Right lobe of liver (tissue), 6 donors: ENCODE measurements around the gene XPR1. TPM values are rescaled to one million over a fixed set of nuclear protein-coding genes. Genes with fewer than 3 reads are reported as not detected.

ENCODE experiments used
- ATAC-seq, 4 donors: fragments of 200-7000 bp; cut with Tn5 transposase; one replicate each; pipeline ENCODE4 v1.9.1; 2020; ENCODE audit warnings: mild to moderate bottlenecking in 4 of 4, moderate library complexity in 4 of 4
- DNase-seq, 3 donors: peaks; one replicate each; pipeline ENCODE4 v3.0.0-alpha.2; 2020
- H3K27ac ChIP-seq, 3 donors: fragments of 200-600 bp; one replicate each; pipeline ENCODE4 v1.8.0; 2022
- H3K27me3 ChIP-seq, 2 donors: fragments of 200-600 bp; one replicate each; pipeline ENCODE4 v1.8.0; 2022
- H3K36me3 ChIP-seq, 4 donors: fragments of 200-600 bp; sonication (generic) in 1 of 4; one replicate each; pipeline versions ENCODE4 v1.5.1 to v1.8.0; 2017 to 2022; ENCODE audit warnings: control low read depth in 1 of 4
- H3K4me1 ChIP-seq, 4 donors: fragments of 200-600 bp; sonication (generic) in 1 of 4; one replicate each; pipeline versions ENCODE4 v1.5.1 to v1.8.0; 2017 to 2022; ENCODE audit warnings: control low read depth in 1 of 4
- H3K4me3 ChIP-seq, 3 donors: fragments of 200-600 bp; one replicate each; pipeline ENCODE4 v1.8.0; 2022
- H3K9me3 ChIP-seq, 4 donors: fragments of 200-600 bp; sonication (generic) in 1 of 4; one replicate each; pipeline versions ENCODE4 v1.5.1 to v1.8.0; 2017 to 2022; ENCODE audit warnings: control low read depth in 1 of 4
- POLR2A ChIP-seq: fragments of 450-650 bp; IDR thresholded peaks from one replicate; pipeline ENCODE4 v1.6.1; 2017; ENCODE audit warnings: antibody characterized with exemption, mild to moderate bottlenecking
- WGBS: methylation state at CpG from one replicate; pipeline ENCODE4 v1.1.6; 2018; ENCODE audit warnings: low coverage, low lambda C conversion rate; ENCODE audit not compliant: insufficient coverage; ENCODE audit errors: missing lambda C conversion rate; 5-methylcytosine and 5-hydroxymethylcytosine counted together
- intact Hi-C, 2 donors: fragments of 100-400 bp; cut with DNase I; formaldehyde crosslinking; loops; one replicate each; pipeline versions ENCODE4 v1.11.2 to v1.14.1; 2022
- total RNA-seq, 6 experiments: library from RNA; depleted of rRNA in 2 of 6; stranded (reverse); fragments of >200 nt in 2 of 6; fragmentation: NEBNext Ultra II Directional in 3 of 6; extraction: Animal tissue kit (Norgen Biotek cat#: 25700) in 3 of 6; gene quantifications; one replicate each; pipeline versions ENCODE4 v1.1.0 to v1.2.4, GENCODE V29; 2016 to 2023
- TF ChIP-seq, protein P1 (sequence below), 4 donors: fragments of 200-600 bp in 3 of 4; fragments of 450-650 bp in 1 of 4; IDR thresholded peaks; one replicate each; pipeline versions ENCODE4 v1.5.1 to v1.8.0; 2016 to 2022; ENCODE audit warnings: antibody characterized with exemption in 4 of 4, mild to moderate bottlenecking in 2 of 4
- donor health status: DM: no; HTN: yes; CAD: no.
- donor health status: DM: no; HTN: no; CAD: no.
- donor health status: DM: no; HTN: no; CAD: no.
- donor health status: DM: no; HTN: yes; CAD: no.
- donor health status: DM: no; HTN: yes; CAD: no.

XPR1 gene
- total RNA-seq, 6 experiments from 2014 or later: 5.9 to 10.0 (median 9.0) TPM

DNA sequence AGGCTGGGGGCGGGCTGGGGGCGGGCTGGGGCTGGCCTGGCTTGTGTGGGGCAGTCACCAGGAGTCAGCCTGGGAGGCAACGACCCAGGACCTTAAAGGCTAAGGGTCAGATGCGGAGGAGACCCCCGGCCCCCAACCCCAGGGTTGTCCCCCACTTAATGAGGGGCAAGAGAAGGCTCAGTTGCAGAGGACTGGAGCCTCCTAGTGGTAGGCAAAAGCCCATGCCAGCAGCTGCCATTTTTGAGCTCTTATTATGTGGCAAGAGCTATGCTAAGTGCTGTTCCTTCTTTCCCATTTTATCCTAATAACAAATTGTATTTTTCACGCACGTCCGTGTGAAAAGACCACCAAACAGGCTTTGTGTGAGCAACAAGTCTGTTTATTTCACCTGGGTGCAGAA is 288.9 kb downstream of the XPR1 start:
- Histone ChIP-seq H3K4me3 (no peak overlapping the region), H3K9me3 (no peaks in the 10 kb centered on the region), H3K27ac (no peak overlapping the region), H3K4me1 (no peaks in the 10 kb centered on the region), H3K36me3 (no peaks in the 10 kb centered on the region), H3K27me3 (no peaks in the 10 kb centered on the region)
- intact Hi-C loops: no loop called here
- WGBS: 80% methylated on average over 1 of the region's 8 CpGs
- DNase-seq (peak in 1 of 3 donors; percentile 21), ATAC-seq (no peak)
- TF ChIP-seq POLR2A: no peak
- TF ChIP-seq, protein P1, sequence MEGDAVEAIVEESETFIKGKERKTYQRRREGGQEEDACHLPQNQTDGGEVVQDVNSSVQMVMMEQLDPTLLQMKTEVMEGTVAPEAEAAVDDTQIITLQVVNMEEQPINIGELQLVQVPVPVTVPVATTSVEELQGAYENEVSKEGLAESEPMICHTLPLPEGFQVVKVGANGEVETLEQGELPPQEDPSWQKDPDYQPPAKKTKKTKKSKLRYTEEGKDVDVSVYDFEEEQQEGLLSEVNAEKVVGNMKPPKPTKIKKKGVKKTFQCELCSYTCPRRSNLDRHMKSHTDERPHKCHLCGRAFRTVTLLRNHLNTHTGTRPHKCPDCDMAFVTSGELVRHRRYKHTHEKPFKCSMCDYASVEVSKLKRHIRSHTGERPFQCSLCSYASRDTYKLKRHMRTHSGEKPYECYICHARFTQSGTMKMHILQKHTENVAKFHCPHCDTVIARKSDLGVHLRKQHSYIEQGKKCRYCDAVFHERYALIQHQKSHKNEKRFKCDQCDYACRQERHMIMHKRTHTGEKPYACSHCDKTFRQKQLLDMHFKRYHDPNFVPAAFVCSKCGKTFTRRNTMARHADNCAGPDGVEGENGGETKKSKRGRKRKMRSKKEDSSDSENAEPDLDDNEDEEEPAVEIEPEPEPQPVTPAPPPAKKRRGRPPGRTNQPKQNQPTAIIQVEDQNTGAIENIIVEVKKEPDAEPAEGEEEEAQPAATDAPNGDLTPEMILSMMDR (IDR thresholded peaks at IDR 0.05): no peak

DNA sequence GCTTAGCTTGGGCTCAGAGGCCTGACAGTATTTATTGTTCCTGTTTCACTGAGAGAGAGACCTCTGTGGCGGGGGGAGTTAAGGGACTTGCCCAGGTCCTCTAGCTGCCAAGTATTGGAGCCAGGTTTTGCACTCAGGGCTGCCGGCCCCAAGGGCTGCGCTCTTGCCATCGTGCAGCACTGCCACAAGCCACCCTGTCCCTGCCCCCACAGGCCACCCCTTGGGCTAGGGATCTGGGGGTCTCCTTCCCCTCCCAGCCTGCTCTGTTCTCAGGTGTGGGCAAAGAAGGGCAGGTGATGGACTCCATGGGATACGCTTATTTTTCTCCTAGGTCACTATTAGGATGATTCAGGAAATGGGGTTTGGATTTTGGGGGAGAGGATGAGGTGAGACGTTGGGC is 289.6 kb downstream of the XPR1 start:
- no peaks in the 10 kb centered on the region for H3K4me1 ChIP-seq
- no peak overlapping the region for H3K27ac ChIP-seq
- ATAC-seq (no peak), DNase-seq (peak in 1 of 3 donors; percentile 26)
- intact Hi-C loops: no loop called here
- 80% methylated on average over 2 of the region's 6 CpGs for WGBS
- H3K27me3 ChIP-seq: no peaks in the 10 kb centered on the region
- H3K9me3 ChIP-seq: no peaks in the 10 kb centered on the region
- TF ChIP-seq, protein P1 (IDR thresholded peaks at IDR 0.05): no peak
- TF ChIP-seq POLR2A: no peak
- no peaks in the 10 kb centered on the region for H3K36me3 ChIP-seq
- no peak overlapping the region for H3K4me3 ChIP-seq

DNA sequence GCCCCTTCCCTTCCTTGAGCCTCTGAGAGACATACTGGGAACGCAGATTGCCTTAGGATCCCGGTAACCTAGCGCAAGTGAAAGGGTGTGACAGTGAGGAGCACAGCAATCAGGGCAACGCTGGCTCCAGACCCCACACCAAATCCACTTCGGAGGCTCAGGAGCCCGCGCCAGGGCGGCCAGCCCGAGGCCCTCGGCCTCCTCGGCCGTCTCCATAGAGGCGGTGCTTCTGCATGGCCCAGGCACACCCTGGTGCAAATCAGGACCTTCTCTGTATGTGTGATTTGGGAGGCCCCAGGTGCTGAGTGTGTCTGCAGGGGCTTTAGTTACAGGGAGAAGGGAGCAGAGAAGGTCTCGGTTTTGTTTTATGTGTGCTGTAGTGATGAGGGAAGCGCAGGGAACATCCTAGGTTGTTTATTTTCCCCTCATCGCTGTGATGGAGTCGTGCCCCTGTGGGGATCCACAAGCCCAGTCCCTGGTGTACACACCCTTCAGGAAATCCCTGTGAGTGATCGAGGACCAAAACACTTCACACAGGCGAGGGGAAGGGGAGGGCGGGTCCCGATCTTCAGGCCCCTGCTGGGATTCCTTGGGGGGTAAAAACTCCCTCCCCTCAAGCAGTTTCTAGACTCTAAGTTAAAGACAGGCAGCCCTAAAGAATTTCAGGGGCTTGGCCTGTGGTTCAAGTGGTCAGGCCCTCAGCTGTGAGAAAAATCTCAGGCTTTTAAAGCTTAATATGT is 290.2 kb downstream of the XPR1 start:
- WGBS: 89% methylated on average over 6 of the region's 21 CpGs
- H3K4me1 ChIP-seq: no peaks in the 10 kb centered on the region
- no peak for ATAC-seq
- no peaks in the 10 kb centered on the region for H3K9me3 ChIP-seq
- H3K27ac ChIP-seq: no peak overlapping the region
- TF ChIP-seq, protein P1 (IDR thresholded peaks at IDR 0.05): no peak
- no peak for TF ChIP-seq POLR2A
- no peaks in the 10 kb centered on the region for H3K36me3 ChIP-seq
- no peaks in the 10 kb centered on the region for H3K27me3 ChIP-seq
- no peak overlapping the region for H3K4me3 ChIP-seq
- intact Hi-C loops: no loop called here
- peak in 1 of 3 donors; percentile 26 for DNase-seq

DNA sequence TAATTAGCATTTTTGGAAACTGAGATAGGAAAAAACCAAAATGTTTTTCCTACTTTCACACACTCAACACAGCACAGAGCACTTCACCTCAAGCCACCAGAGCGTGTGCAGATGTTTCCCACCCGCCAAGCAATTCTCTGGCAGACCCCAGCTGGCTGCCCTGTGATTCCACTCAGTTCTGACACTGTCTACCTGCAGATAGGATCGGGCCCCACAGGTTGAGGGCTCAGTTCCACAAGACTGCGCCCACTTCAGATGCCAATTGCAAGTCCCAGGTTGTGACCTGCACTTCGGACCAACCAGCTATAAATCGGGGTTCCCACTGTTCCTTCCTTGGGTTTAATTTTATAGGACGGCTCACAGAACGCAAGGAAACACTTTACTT is 290.8 kb downstream of the XPR1 start:
- no peaks in the 10 kb centered on the region for H3K36me3 ChIP-seq
- no peaks in the 10 kb centered on the region for H3K4me1 ChIP-seq
- no peaks in the 10 kb centered on the region for H3K27me3 ChIP-seq
- no peak overlapping the region for H3K27ac ChIP-seq
- DNase-seq: peak in 1 of 3 donors; percentile 18
- no peak for ATAC-seq
- no peak overlapping the region for H3K4me3 ChIP-seq
- 80% methylated on average over 3 of the region's 8 CpGs for WGBS
- TF ChIP-seq POLR2A: no peak
- TF ChIP-seq, protein P1 (IDR thresholded peaks at IDR 0.05): no peak
- H3K9me3 ChIP-seq: no peaks in the 10 kb centered on the region
- intact Hi-C loops: no loop called here
